Activated CD8-positive, alpha-beta memory T cell treated with anti-CD3 and anti-CD28 coated beads for 24 hours (primary cell): Measurements from ENCODE around the gene ANKRD11.
"Not testable (repeated sequence)": the region's sequence is repeated elsewhere in the genome, so short reads cannot be mapped to it uniquely, and the experiment has no call there.

Source experiments
- DNase-seq: peaks from one replicate; pipeline ENCODE4 v3.0.0-alpha.2; 2020

ANKRD11 gene

DNA sequence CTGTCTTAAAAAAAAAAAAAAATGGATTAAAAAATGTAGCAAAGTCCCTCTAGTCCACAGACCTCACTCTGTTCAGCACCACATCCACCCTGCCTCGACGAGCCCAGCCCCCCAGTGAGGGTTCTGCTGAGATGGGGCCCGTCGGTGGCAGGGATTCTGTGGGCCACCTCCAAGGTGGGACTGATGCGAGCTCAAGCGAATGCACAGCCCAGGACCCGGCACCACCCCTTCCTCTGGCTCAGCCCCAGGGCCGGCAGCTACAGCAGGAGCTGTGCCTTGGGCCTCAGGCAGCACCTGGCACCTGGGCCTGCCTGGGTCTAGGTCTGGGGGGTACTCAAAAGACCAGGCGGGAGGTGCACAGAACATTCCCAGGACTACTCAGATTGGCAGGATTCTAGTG is 213.3 kb downstream of the ANKRD11 start:
- no peak for DNase-seq

DNA sequence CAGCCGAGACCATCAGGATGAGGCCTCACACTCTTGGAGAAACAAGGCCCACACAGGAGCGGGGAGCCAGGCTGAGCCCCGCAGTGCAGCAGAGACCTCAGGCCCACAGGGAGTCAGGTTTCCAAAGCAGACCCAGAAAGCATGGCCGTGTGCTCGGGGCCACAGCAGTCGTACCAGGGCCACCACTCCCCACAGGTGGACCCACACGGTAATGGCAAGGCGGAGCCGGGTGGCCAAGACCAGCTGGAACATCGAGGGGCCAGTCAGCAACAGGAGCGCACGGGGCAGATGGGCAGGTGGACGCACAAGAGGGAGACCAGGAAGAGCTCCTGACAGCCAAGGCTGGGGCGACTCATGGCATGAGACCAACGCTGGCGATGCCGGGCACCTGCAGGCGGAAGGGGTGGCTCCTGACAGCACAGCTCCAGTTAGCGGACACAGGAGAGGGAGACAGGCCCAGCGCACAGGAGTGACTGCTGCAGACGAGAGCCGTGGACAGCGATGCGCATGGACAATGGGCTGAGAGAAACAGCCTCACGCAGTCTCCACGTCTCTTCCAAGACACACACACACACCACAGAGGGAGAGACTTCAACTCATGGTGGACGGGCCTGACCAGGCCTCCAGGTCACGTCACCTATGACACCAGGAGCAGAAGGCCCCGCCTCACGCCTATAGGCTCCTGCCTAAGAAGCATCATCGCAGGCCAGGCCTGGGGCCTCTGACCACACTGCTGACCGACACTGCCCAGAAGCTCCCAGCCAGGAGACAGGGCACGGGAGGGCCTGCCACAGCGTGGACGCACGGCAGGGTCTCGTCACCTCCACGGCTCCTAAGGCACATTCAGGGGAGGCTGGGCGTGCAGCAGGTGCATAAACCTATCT is 214.3 kb downstream of the ANKRD11 start:
- no peak for DNase-seq

DNA sequence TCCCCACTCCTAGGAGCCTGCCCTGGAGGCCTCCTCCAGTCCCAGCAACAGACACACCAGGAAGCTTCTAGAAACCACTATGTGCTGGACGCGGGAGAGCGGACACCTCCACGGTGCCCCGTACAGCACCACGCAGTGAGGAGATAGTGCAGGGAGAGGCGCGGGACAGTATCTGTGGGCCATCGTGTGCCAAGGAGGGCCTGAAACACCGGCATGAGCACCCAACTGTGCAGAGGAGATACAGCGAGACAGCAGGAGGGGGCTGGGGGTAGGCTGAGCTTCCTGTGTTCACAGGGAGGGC is 215.1 kb downstream of the ANKRD11 start:
- no peak for DNase-seq

GRCh38 chr16:89274561-89275283 is 215.6 kb downstream of the ANKRD11 start:
- DNase-seq: no peak

- no peak for DNase-seq
Measured at GRCh38 chr16:89273741-89274472, 216.5 kb downstream of the ANKRD11 start.

DNA sequence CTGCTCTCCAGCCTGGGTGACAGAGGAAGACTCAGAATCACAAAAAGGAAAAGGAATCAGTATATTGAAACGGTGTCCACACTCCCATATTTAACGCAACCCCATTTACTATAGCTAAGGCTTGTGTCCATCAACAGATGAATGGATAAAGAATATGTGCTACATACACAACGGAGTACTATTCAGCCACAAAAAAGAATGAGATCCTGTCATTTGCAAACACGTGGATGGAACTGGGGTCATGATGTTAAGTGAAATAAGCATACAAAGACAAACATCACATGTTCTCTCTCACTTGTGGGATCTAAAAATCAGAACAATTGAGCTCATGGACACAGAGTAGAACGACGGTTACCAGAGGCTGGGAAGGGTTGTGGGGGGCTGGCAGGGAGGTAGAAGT is 217.7 kb downstream of the ANKRD11 start:
- no peak for DNase-seq

GRCh38 chr16:89270666-89271345 is 219.6 kb downstream of the ANKRD11 start:
- no peak for DNase-seq

- DNase-seq: no peak
Measured at GRCh38 chr16:89269805-89270665, 220.3 kb downstream of the ANKRD11 start.

DNA sequence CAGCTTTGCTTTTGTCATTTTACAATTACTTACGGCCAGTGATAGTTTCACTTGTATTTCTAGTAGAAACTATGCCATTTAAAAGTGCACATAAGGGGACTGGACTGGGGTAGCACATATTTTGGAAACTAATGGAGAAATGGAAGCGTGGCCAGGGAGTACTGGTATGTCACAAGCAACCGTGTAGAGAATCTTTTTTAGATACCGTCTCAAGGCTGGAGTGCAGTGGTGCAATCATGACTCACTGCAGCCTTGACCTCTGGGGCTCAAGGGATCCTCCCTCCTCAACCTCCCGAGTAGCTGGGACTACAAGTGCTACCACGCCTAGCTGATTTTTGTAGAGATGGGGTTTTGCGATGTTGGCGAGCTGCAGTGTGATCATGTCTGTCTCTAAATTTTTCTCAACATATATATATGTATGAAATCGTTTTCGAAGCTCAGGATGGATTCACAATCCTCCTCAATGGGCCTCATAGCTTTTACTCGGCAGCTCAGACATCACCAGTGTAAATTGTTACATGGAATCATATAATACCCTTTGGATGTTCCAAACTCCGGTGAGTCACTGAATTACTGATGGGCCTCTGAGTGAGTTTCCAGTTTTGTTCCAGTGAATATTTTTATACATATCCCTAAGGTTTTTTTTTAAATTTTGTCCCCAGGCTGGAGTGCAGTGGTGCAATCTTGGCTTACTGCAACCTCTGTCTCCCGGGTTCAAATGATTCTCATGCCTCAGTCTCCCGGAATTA is 221.2 kb downstream of the ANKRD11 start:
- no peak for DNase-seq

DNA sequence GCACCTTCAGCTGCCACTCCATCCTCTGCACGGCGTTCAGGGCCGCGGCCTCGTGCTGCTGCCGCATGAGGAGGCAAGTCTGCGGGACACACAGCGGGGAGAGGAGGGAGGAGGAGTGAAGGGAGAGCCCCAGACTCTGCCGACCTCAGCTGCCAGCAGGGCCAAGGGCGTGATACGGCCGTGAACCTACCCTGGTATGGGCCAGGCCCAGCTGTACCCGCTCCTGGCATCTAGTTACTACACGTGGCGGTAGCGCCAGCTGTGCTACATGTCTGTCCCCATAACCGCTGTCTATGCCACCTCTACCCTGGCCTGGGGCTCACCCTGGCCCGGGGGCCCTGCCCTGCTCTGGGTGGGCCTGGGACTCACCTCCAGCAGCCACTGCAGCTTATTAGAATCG is 221.8 kb downstream of the ANKRD11 start:
- no peak for DNase-seq

DNA sequence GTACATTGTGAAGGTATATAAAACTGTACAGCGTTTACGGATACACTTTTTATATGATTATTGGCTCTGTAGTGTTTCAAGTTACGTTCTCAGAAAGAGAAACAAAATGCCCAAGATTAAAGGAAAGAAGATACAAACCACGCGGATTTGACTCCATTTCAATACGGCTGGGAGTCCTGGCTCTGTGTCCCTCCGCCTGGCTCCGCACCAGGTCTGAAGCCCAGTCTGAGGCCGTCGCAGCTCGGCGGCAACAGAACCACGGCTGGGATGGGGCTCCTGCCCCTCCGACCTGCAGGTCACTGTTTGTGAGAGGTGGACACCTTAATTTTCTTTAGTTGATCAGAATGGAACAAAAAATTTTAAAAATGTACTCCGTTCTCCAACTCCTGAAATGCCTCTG is 222.6 kb downstream of the ANKRD11 start:
- DNase-seq: not testable (repeated sequence)

- no peak for DNase-seq
Measured at GRCh38 chr16:89266521-89267134, 223.7 kb downstream of the ANKRD11 start.

GRCh38 chr16:89265647-89266046 is 224.7 kb downstream of the ANKRD11 start:
- no peak for DNase-seq

GRCh38 chr16:89264800-89265550 is 225.4 kb downstream of the ANKRD11 start:
- DNase-seq: no peak

- DNase-seq: no peak
Measured at GRCh38 chr16:89261691-89262563, 228.4 kb downstream of the ANKRD11 start.

DNA sequence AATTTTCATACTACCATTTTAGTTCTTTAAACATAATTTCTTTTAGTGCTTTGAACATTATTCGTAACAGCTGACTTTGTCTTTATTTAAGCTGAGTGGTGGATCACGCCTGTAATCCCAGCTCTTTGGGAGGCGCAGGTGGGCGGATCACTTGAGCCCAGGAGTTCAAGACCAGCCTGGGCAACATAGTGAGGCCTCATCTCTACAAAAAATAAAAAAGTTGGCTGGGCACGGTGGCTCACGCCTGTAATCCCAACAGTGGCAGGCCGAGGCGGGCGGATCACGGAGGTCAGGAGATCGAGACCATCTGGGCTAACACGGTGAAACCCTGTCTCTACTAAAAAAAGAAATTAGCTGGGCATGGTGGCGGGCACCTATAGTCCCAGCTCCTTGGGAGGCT is 230.5 kb downstream of the ANKRD11 start:
- not testable (repeated sequence) for DNase-seq

- DNase-seq: no peak
Measured at GRCh38 chr16:89257757-89258465, 232.4 kb downstream of the ANKRD11 start.

DNA sequence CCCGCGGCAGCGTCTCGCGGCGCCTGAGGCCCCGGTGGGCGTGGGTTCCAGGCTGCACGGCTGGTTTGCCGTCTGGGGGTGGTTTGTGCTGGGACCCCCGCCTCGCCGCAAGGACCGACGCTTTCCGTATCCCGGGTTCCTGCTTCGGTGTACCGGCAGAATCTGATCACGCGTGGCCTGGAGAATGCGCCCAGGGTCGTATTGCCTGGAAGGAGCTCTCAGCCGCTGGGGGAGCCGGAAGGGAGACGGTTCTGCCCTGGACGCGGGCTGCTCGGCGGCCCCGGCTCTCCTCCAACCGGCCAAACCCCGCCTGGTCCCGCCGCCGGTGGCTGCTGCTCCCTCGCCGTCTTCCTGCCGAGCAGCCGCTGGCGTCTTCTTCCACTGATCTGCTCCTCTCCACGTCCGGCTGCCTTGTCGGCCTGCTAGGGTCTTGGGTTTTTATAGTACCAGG is 233.1 kb downstream of the ANKRD11 start:
- no peak for DNase-seq
